ENCODE data around the gene PNO1.
"Not testable (repeated sequence)": the region's sequence is repeated elsewhere in the genome, so short reads cannot be mapped to it uniquely, and the experiment has no call there.

The PNO1 gene

DNA sequence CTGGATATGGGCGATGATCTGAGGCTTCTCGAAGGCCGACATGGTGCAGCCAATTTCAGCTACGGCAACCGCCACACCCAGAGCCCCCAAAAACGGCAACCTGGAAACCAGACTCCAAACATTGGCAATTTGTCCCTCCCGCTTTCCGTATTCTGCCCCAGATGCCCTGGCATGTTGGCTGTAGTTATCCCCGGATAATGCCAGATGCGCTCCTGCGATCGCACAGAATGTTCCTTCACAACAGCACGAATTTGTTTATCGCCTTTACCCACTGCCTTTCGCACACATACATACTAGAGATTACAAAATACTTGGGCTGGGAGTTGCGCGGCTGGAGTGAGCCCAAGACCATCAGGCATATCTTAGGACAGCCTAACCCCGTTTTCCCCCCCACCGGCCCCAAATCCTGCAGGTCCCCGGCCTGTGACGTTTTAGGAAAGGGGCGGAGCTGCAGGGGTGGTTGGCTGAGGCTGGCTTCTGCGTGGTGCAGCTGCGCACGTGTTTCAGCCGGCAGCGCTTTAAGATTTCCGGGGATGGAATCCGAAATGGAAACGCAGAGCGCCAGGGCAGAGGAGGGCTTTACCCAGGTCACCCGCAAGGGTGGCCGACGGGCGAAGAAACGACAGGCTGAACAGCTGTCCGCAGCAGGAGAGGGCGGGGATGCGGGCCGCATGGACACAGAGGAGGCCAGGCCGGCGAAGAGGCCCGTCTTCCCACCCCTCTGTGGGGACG, at the start of gene PNO1:
Gene PNO1 (plus strand): TSS at position 487 of the 732 bp plus-strand sequence. CDS start 47 bp downstream, at position 534.
- peak within 1 kb of the TSS; percentile 92 for H3K4me3 ChIP-seq (ENCODE audit: low read depth, low read length)
- DNase-seq (ENCODE audit: low read depth): peak; percentile 97
- no peak for TF ChIP-seq CTCF (conservative IDR thresholded peaks at IDR 0.05; ENCODE audit: low read depth, low read length)

DNA sequence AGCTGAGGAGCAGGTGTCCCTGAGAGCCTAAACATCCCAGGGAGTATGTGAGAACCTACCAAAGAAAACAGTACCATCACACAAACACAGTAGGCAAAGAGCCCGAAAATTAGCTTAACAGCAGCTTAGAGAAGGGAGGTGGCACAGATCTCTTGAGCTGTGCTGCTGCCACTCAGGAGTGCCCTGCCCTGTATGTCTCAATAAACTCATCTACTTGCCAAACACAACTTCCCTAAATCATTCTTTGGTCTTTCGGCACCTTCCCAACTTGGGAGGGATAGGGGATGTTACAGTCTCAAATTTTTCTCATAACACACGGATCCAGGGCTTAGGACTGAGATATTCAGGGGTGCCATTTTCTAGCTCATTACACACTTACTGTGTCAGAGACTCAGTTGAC, 49.6 kb upstream of the PNO1 start:
- no peak for DNase-seq (ENCODE audit: low read depth)
- no peak for TF ChIP-seq CTCF (conservative IDR thresholded peaks at IDR 0.05; ENCODE audit: low read depth, low read length)
- H3K4me3 ChIP-seq (ENCODE audit: low read depth, low read length): no peak overlapping the region

DNA sequence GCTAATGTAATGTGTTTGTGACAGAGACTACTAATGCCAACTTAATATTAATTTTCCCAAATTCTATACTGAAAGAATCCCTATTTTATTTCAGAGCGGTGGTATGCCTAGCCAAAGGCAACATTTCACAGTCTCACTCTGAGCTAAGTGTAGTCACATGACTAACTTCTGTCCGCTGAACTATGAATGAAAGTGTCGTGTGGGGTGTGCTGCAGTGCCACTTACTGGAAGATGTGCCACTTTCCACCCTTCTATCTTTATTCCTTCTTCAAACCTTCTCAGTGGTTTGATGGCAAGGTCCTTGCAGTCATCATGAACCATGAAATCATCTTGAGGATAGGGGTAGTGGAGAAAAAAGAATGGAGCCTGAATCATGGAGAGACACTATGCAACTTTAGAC, 47.6 kb upstream of the PNO1 start:
- no peak for DNase-seq (ENCODE audit: low read depth)
- TF ChIP-seq CTCF (conservative IDR thresholded peaks at IDR 0.05; ENCODE audit: low read depth, low read length): no peak
- no peak overlapping the region for H3K4me3 ChIP-seq (ENCODE audit: low read depth, low read length)

GRCh38 chr2:68115965-68116364, 41.7 kb upstream of the PNO1 start:
- no peak overlapping the region for H3K4me3 ChIP-seq (ENCODE audit: low read depth, low read length)
- no peak for TF ChIP-seq CTCF (conservative IDR thresholded peaks at IDR 0.05; ENCODE audit: low read depth, low read length)
- DNase-seq (ENCODE audit: low read depth): no peak

- not testable (repeated sequence) for H3K4me3 ChIP-seq (ENCODE audit: low read depth, low read length); DNase-seq (ENCODE audit: low read depth)
Measured at GRCh38 chr2:68117922-68118321, 39.8 kb upstream of the PNO1 start.

DNA sequence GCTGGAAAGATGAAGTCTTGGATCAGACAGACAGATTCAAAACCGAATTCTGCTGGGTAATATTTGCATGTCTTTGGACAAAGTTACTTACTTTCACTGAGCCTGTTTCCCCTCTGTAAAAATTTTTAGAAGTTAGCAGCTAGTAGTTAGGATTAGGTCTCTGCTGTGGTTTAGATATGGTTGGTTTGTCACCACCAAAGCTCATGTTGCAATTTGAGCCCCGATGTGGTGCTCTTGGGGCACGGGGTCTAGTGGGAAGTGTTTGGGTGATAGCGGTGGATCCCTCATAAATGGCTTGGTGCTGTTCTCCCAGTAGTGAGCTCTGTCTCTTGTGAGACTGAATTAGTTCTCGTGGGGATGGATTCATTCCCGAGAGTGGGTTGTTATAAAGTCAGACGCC, 38.9 kb upstream of the PNO1 start:
- no peak for TF ChIP-seq CTCF (conservative IDR thresholded peaks at IDR 0.05; ENCODE audit: low read depth, low read length)
- H3K4me3 ChIP-seq (ENCODE audit: low read depth, low read length): no peak overlapping the region
- no peak for DNase-seq (ENCODE audit: low read depth)

GRCh38 chr2:68119504-68119903, 38.2 kb upstream of the PNO1 start:
- no peak for DNase-seq (ENCODE audit: low read depth)
- TF ChIP-seq CTCF (conservative IDR thresholded peaks at IDR 0.05; ENCODE audit: low read depth, low read length): no peak
- no peak overlapping the region for H3K4me3 ChIP-seq (ENCODE audit: low read depth, low read length)

Data from choroid plexus epithelial cell (primary cell).